Measurements from ENCODE around the gene CDC7. TPM values are rescaled to one million over a fixed set of nuclear protein-coding genes. Genes with fewer than 3 reads are reported as not detected.

The CDC7 gene
- total RNA-seq, 1 experiment from 2014 or later: 15.6 TPM

DNA sequence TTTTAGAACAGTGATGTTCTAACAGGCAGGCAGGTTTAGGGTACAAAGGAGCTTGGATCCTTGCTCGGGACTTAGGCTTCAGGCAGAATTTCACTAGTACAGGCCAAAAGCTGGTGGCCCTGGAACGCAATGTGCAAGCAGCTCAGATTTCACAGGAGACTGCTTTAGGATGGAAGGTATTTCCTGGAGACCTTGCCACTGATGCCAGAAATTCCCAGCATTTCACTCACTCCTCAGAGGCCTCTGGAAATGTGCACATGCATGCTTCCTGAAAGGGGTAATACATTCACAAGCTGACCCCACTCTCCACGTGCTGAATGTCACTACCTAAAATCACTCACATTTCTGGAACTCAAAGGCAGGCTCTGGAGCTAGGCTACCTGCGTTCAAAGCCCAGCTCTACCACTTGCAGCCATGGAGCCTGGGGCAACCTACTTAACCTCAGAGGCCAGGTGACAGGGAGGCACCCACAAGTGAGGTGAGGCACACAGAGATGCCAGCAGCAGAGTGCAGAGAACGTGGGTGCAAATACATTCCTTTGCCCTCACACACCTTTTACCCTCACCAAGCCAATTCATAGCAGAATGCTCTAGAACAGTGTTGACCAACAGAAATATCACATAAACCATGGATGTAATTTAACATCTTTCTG, 56.5 kb downstream of the CDC7 start:
- no peak overlapping the region for H3K4me3 Mint-ChIP-seq (ENCODE audit: low read depth, unreplicated experiment)
- intact Hi-C loops (cut with micrococcal nuclease; ENCODE audit: unreplicated experiment): no loop called here

DNA sequence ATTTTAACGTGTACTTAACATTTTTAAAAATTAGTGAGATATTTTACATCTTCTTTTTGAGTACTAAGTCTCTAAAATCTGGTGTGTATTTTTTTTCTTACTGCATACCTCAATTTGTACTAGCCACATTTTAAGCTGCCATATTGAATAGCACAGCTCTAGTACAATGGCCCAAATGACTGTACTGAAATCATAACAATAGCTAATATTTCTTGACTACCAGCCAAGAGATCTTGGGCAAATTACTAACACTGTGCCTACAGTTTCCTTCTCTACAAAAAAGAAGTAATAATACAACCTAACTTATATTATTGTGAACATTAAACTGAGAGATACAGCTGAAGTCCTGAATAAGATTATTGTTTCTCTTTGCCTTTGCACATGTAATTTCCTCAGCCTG, 57.2 kb downstream of the CDC7 start:
- TF ChIP-seq, protein P1, sequence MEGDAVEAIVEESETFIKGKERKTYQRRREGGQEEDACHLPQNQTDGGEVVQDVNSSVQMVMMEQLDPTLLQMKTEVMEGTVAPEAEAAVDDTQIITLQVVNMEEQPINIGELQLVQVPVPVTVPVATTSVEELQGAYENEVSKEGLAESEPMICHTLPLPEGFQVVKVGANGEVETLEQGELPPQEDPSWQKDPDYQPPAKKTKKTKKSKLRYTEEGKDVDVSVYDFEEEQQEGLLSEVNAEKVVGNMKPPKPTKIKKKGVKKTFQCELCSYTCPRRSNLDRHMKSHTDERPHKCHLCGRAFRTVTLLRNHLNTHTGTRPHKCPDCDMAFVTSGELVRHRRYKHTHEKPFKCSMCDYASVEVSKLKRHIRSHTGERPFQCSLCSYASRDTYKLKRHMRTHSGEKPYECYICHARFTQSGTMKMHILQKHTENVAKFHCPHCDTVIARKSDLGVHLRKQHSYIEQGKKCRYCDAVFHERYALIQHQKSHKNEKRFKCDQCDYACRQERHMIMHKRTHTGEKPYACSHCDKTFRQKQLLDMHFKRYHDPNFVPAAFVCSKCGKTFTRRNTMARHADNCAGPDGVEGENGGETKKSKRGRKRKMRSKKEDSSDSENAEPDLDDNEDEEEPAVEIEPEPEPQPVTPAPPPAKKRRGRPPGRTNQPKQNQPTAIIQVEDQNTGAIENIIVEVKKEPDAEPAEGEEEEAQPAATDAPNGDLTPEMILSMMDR (IDR thresholded peaks at IDR 0.05; ENCODE audit: unreplicated experiment): no peak
- no peaks in the 10 kb centered on the region for H3K36me3 Mint-ChIP-seq (ENCODE audit: insufficient read depth, unreplicated experiment)
- H3K4me3 Mint-ChIP-seq (ENCODE audit: low read depth, unreplicated experiment): no peak overlapping the region
- H3K9me3 Mint-ChIP-seq (ENCODE audit: low read depth, unreplicated experiment): no peaks in the 10 kb centered on the region
- no peaks in the 10 kb centered on the region for H3K4me1 Mint-ChIP-seq (ENCODE audit: low read depth, unreplicated experiment)
- DNase-seq: no peak
- intact Hi-C loops (cut with micrococcal nuclease; ENCODE audit: unreplicated experiment): no loop called here
- H3K27me3 Mint-ChIP-seq (ENCODE audit: unreplicated experiment): no peaks in the 10 kb centered on the region
- CTCF ChIA-PET: no interaction called here
- BruUV-seq (replicated peaks): no TSS peak
- H3K27ac Mint-ChIP-seq (ENCODE audit: unreplicated experiment): no peak overlapping the region

More for the DNA sequence above, 56.5 kb downstream of the CDC7 start:
- no peak for DNase-seq
- Mint-ChIP-seq H3K27ac (ENCODE audit: unreplicated experiment) (no peak overlapping the region), H3K27me3 (ENCODE audit: unreplicated experiment) (no peaks in the 10 kb centered on the region), H3K36me3 (ENCODE audit: insufficient read depth, unreplicated experiment) (no peaks in the 10 kb centered on the region), H3K9me3 (ENCODE audit: low read depth, unreplicated experiment) (no peaks in the 10 kb centered on the region), H3K4me1 (ENCODE audit: low read depth, unreplicated experiment) (no peaks in the 10 kb centered on the region)
- CTCF ChIA-PET: no interaction called here
- TF ChIP-seq, protein P1 (IDR thresholded peaks at IDR 0.05; ENCODE audit: unreplicated experiment): no peak
- BruUV-seq (replicated peaks): no TSS peak

DNA sequence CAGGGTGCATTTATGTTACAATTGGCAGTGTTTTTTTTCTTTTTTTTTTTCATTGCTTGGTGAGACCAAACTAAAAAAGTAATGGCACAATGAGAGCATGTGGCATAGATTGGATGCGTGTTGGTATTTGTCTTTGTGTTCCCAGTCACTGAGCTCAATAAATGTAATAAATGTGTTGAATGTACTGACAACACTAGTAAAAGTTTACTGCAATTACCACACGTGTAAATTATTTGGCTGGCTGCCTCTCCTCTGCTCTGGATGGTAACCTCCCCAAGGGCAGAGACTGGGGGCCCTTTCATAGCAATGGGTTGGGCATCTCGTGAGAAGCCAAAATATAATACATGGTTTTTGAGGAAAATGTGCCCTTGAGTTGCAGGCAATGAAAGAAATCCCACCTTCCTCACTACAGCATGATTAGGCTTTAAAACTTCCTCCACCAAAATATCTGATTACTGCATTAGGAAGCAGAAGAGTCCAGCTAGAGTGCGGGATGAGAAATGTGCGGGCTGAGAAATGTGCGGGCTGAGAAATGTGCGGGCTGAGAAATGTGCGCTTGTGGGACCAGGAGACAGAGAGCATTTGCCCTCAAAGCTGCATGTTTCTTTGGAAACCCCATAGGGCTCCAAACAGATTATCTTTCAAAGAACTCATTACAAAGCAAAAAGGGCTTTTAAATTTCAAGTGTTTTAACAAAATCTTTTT, 58.5 kb downstream of the CDC7 start:
- CTCF ChIA-PET: no interaction called here
- H3K27me3 Mint-ChIP-seq (ENCODE audit: unreplicated experiment): no peaks in the 10 kb centered on the region
- BruUV-seq (replicated peaks): no TSS peak
- DNase-seq: no peak
- H3K4me1 Mint-ChIP-seq (ENCODE audit: low read depth, unreplicated experiment): no peaks in the 10 kb centered on the region
- no peaks in the 10 kb centered on the region for H3K36me3 Mint-ChIP-seq (ENCODE audit: insufficient read depth, unreplicated experiment)
- intact Hi-C loops (cut with micrococcal nuclease; ENCODE audit: unreplicated experiment): no loop called here
- no peak overlapping the region for H3K27ac Mint-ChIP-seq (ENCODE audit: unreplicated experiment)
- H3K4me3 Mint-ChIP-seq (ENCODE audit: low read depth, unreplicated experiment): no peak overlapping the region
- H3K9me3 Mint-ChIP-seq (ENCODE audit: low read depth, unreplicated experiment): peaks cover 3% of the 10 kb centered on the region
- TF ChIP-seq, protein P1 (IDR thresholded peaks at IDR 0.05; ENCODE audit: unreplicated experiment): no peak

DNA sequence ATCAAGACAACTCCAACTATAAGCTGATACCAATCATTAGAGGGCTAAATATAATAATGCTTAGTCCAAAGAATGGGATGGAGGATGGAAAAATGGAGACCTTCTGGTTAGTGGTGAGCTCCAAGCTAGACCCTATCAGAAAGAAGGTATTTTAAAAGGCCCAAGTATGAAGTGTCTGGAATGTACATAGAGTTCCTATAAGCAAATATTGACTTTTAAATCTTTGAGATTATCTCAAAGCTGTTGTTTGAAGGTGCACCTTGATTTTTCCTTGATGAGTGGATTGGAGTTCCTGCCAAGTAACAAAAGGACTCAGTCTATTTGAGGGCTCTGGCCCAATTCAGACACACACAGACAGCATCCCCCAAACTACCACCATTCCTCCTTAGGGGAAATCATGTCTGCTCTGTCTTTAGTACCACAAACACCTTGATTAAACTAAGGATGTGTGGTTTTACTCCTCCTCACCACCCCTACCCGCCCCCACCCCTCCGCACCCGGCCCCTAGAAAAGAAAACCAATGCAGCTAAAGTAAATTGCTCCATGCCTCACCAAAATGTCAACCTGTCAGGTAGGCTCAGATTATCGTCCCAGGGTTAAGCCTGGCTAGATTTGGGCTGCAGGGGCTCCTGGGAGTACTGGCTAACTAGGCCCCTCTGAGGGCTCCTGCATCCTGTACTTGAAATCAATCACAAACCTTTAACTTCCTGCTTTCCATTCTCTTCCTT, 59.4 kb downstream of the CDC7 start:
- CTCF ChIA-PET: no interaction called here
- H3K36me3 Mint-ChIP-seq (ENCODE audit: insufficient read depth, unreplicated experiment): no peaks in the 10 kb centered on the region

More for the DNA sequence above, 59.4 kb downstream of the CDC7 start:
- no peaks in the 10 kb centered on the region for H3K4me1 Mint-ChIP-seq (ENCODE audit: low read depth, unreplicated experiment)
- TF ChIP-seq, protein P1 (IDR thresholded peaks at IDR 0.05; ENCODE audit: unreplicated experiment): no peak
- intact Hi-C loops (cut with micrococcal nuclease; ENCODE audit: unreplicated experiment): no loop called here
- no peak overlapping the region for H3K27ac Mint-ChIP-seq (ENCODE audit: unreplicated experiment)
- peaks cover 4% of the 10 kb centered on the region for H3K9me3 Mint-ChIP-seq (ENCODE audit: low read depth, unreplicated experiment)
- no peak overlapping the region for H3K4me3 Mint-ChIP-seq (ENCODE audit: low read depth, unreplicated experiment)
- BruUV-seq (replicated peaks): no TSS peak
- DNase-seq: no peak
- no peaks in the 10 kb centered on the region for H3K27me3 Mint-ChIP-seq (ENCODE audit: unreplicated experiment)
